ACHN (cell line): ENCODE data around the gene ABCA4.
"Not testable (repeated sequence)": the region's sequence is repeated elsewhere in the genome, so short reads cannot be mapped to it uniquely, and the experiment has no call there.

ENCODE experiments used
- DNase-seq: peaks from one replicate; pipeline ENCODE4 v3.0.0-alpha.2; 2015
- in situ Hi-C: cut with HindIII; loops from 2 replicates; pipeline ENCODE4 v1.10.0; 2017; ENCODE audit warnings: low sequenced_read_pairs, low pct_ligation_motif_present, low pct_unique_long_range_greater_than_20kb

ABCA4 gene

DNA sequence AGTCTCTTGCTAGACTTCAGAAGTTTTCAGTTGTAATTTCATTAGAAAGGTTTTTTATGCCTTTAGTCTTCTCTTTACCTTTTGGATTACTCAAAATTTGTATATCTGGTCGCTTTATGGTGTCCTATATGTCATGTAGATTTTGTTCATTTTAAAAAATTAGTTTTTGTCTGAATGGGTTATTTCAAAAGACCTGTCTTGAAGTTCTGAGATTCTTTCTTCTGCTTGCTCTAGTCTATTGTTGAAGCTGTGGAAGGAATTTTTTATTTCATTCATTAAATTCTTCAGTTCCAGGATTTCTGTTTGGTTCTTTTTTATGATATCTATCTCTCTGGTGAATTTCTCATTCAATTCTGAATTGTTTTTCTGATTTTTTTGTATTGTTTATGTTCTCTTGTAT lies 165.2 kb downstream of the ABCA4 start:
- DNase-seq: no peak
- in situ Hi-C loops: no loop called here

DNA sequence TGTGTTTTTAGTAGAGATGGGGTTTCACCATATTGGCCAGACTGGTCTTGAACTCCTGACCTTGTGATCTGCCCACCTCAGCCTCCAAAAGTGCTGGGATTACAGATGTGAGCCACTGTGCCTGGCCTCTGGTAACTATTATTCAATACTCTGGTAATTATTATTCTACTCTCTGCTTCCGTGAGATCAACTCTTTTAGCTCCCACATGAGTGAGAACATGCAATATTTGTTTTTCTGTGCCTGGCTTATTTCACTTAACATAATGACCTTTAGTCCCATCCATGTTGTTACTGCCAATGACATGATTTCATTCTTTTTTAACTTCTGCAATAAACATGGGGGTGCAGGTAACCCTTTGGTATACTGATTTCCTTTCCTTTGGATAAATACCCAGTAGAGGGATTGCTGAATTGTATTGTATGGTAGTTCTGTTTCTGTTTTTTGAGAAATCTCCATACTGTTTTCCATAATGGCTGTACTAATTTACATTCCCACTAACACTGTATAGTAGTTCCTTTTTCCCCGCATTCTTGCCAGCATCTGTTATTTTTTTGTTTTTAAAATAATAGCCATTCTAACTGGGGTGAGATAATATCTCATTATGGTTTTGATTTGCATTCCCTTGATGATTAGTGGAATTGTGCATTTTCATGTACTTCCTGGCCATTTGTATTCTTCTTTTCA lies 173.8 kb downstream of the ABCA4 start:
- in situ Hi-C loops: not testable (repeated sequence)

More for the DNA sequence above, 173.8 kb downstream of the ABCA4 start:
- not testable (repeated sequence) for DNase-seq
